HepG2 (cell line): ENCODE measurements around the gene MCC. TPM values are rescaled to one million over a fixed set of nuclear protein-coding genes. Genes with fewer than 3 reads are reported as not detected.

ENCODE experiments used
- CHD2 ChIP-seq: IDR thresholded peaks from 2 replicates; pipeline ENCODE4 v1.6.1; 2011; ENCODE audit warnings: low read depth, low read length, improper control_type of control experiment
- NFE2L2 ChIP-seq: fragments of 150-350 bp; IDR thresholded peaks from 2 replicates; pipeline ENCODE4 v1.6.1; 2014; ENCODE audit warnings: low read length
- RAD51 ChIP-seq: fragments of 450-650 bp; IDR thresholded peaks from 2 replicates; pipeline ENCODE4 v1.6.1; 2016; ENCODE audit warnings: borderline replicate concordance
- TEAD2 ChIP-seq: sonication (generic); formaldehyde crosslinking; IDR thresholded peaks from 2 replicates; pipeline ENCODE4 v1.9.0; 2021; ENCODE audit warnings: missing genetic modification reagents
- ZBTB42 ChIP-seq: sonication (generic); formaldehyde crosslinking; IDR thresholded peaks from 2 replicates; pipeline ENCODE4 v1.5.0; 2020; ENCODE audit warnings: mild to moderate bottlenecking, missing genetic modification reagents
- ZMYM2 ChIP-seq: sonication (generic); formaldehyde crosslinking; IDR thresholded peaks from 2 replicates; pipeline ENCODE4 v1.8.0; 2022; ENCODE audit warnings: mild to moderate bottlenecking, missing genetic modification reagents
- polyA plus RNA-seq, 8 experiments: library from polyadenylated mRNA; depleted of rRNA in 3 of 8; stranded (reverse) in 7 of 8; unstranded in 1 of 8; fragments of >200 nt; fragmentation: Illumina TruSeq in 4 of 8; extraction: Trizol in 4 of 8; gene quantifications; 2 replicates each; pipeline versions ENCODE4 v1.2.1 to v1.2.3, GENCODE V29; 2011 to 2016; ENCODE audit warnings: low read depth in 4 of 8, missing spikeins in 1 of 8, mixed read lengths in 1 of 8; ENCODE audit not compliant: insufficient read depth in 1 of 8
- total RNA-seq, 5 experiments: library from RNA; depleted of rRNA; stranded (reverse); fragments of >200 nt; fragmentation: Illumina TruSeq; extraction: Trizol; gene quantifications; 2 replicates each; pipeline ENCODE4 v1.2.3, GENCODE V29; 2016; ENCODE audit warnings: low read depth in 1 of 5
- TF ChIP-seq, protein P1 (sequence below): sonication (generic); formaldehyde crosslinking; IDR thresholded peaks from 2 replicates; pipeline ENCODE4 v1.9.0; 2021; ENCODE audit warnings: mild to moderate bottlenecking, missing genetic modification reagents
- TF ChIP-seq, protein P2 (sequence below): sonication (generic); formaldehyde crosslinking; IDR thresholded peaks from 2 replicates; pipeline ENCODE4 v1.5.1; 2020; ENCODE audit warnings: missing genetic modification reagents, mild to moderate bottlenecking, borderline replicate concordance
- TF ChIP-seq, protein P3 (sequence below): sonication (generic); formaldehyde crosslinking; IDR thresholded peaks from 2 replicates; pipeline ENCODE4 v1.4.0; 2020; ENCODE audit warnings: missing genetic modification reagents
- TF ChIP-seq, protein P4 (sequence below), 2 experiments: sonication (generic) in 1 of 2; formaldehyde crosslinking in 1 of 2; IDR thresholded peaks; 2 replicates each; pipeline versions ENCODE4 v1.4.0 to v1.6.1; 2016 to 2020; ENCODE audit warnings: borderline replicate concordance in 1 of 2, low read depth in 1 of 2, mild to moderate bottlenecking in 1 of 2, missing genetic modification reagents in 1 of 2

MCC gene
- total and polyA plus RNA-seq, 2 of the 13 experiments (the other 11 are each of a cell fraction or from before 2014, with no cell fraction given) = 0.55 to 2.4 TPM

DNA sequence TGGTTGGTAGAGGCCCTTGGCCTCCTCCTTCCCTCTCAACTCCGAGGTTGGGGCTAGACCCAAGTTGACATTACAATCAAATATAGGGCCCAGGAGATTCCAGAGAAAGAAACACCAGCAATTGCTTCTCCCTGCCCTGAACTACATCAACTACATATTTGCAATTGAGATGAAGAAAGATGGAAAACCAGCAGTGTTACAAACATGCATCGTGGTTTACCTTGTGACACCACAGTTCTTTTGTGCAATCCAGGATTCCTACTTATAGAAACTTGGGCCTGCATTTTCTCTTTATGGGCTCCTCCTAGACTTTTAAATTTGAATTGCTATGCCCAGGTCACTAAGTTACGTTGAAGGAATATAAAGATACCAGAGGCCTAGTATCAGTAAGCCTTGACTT, 384.9 kb downstream of the MCC start (continued):
- TF ChIP-seq ZBTB42 (CRISPR knock-in tag) (no peak), ZMYM2 (CRISPR knock-in tag) (no peak), RAD51 (no peak), TEAD2 (CRISPR knock-in tag) (no peak), CHD2 (no peak), NFE2L2 (no peak)
- TF ChIP-seq, protein P1, sequence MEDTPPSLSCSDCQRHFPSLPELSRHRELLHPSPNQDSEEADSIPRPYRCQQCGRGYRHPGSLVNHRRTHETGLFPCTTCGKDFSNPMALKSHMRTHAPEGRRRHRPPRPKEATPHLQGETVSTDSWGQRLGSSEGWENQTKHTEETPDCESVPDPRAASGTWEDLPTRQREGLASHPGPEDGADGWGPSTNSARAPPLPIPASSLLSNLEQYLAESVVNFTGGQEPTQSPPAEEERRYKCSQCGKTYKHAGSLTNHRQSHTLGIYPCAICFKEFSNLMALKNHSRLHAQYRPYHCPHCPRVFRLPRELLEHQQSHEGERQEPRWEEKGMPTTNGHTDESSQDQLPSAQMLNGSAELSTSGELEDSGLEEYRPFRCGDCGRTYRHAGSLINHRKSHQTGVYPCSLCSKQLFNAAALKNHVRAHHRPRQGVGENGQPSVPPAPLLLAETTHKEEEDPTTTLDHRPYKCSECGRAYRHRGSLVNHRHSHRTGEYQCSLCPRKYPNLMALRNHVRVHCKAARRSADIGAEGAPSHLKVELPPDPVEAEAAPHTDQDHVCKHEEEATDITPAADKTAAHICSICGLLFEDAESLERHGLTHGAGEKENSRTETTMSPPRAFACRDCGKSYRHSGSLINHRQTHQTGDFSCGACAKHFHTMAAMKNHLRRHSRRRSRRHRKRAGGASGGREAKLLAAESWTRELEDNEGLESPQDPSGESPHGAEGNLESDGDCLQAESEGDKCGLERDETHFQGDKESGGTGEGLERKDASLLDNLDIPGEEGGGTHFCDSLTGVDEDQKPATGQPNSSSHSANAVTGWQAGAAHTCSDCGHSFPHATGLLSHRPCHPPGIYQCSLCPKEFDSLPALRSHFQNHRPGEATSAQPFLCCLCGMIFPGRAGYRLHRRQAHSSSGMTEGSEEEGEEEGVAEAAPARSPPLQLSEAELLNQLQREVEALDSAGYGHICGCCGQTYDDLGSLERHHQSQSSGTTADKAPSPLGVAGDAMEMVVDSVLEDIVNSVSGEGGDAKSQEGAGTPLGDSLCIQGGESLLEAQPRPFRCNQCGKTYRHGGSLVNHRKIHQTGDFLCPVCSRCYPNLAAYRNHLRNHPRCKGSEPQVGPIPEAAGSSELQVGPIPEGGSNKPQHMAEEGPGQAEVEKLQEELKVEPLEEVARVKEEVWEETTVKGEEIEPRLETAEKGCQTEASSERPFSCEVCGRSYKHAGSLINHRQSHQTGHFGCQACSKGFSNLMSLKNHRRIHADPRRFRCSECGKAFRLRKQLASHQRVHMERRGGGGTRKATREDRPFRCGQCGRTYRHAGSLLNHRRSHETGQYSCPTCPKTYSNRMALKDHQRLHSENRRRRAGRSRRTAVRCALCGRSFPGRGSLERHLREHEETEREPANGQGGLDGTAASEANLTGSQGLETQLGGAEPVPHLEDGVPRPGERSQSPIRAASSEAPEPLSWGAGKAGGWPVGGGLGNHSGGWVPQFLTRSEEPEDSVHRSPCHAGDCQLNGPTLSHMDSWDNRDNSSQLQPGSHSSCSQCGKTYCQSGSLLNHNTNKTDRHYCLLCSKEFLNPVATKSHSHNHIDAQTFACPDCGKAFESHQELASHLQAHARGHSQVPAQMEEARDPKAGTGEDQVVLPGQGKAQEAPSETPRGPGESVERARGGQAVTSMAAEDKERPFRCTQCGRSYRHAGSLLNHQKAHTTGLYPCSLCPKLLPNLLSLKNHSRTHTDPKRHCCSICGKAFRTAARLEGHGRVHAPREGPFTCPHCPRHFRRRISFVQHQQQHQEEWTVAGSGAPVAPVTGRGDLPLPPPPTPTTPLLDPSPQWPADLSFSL = no peak
- TF ChIP-seq, protein P2, sequence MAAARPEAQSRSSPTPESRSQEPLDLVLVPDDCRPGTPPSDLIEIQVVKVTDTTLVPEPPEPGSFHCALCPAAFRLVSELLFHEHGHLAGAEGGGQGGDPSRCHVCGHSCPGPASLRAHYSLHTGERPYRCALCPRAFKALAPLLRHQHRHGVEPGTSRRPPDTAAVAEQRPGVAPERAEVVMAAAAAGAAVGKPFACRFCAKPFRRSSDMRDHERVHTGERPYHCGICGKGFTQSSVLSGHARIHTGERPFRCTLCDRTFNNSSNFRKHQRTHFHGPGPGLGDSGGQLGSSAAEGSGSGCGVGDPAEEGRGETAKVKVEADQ = no peak
- TF ChIP-seq, protein P3, sequence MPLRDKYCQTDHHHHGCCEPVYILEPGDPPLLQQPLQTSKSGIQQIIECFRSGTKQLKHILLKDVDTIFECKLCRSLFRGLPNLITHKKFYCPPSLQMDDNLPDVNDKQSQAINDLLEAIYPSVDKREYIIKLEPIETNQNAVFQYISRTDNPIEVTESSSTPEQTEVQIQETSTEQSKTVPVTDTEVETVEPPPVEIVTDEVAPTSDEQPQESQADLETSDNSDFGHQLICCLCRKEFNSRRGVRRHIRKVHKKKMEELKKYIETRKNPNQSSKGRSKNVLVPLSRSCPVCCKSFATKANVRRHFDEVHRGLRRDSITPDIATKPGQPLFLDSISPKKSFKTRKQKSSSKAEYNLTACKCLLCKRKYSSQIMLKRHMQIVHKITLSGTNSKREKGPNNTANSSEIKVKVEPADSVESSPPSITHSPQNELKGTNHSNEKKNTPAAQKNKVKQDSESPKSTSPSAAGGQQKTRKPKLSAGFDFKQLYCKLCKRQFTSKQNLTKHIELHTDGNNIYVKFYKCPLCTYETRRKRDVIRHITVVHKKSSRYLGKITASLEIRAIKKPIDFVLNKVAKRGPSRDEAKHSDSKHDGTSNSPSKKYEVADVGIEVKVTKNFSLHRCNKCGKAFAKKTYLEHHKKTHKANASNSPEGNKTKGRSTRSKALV (CRISPR knock-in tag) = no peak
- TF ChIP-seq, protein P4, sequence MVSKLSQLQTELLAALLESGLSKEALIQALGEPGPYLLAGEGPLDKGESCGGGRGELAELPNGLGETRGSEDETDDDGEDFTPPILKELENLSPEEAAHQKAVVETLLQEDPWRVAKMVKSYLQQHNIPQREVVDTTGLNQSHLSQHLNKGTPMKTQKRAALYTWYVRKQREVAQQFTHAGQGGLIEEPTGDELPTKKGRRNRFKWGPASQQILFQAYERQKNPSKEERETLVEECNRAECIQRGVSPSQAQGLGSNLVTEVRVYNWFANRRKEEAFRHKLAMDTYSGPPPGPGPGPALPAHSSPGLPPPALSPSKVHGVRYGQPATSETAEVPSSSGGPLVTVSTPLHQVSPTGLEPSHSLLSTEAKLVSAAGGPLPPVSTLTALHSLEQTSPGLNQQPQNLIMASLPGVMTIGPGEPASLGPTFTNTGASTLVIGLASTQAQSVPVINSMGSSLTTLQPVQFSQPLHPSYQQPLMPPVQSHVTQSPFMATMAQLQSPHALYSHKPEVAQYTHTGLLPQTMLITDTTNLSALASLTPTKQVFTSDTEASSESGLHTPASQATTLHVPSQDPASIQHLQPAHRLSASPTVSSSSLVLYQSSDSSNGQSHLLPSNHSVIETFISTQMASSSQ (IDR thresholded peaks at IDR 0.05; ENCODE audit: low read depth) = no peak
- TF ChIP-seq, protein P4 (CRISPR knock-in tag; IDR thresholded peaks at IDR 0.05; ENCODE audit: borderline replicate concordance) = no peak
